GM12874 (cell line): ENCODE measurements around the gene PEAK1.

Experiments
- CTCF ChIP-seq: IDR thresholded peaks from 2 replicates; pipeline ENCODE4 v1.5.1; 2011; ENCODE audit warnings: low read depth, mild to moderate bottlenecking, control low read depth, low read length, moderate library complexity; ENCODE audit not compliant: insufficient read depth

Gene PEAK1

GRCh38 chr15:77311020-77311419, 108.9 kb downstream of the PEAK1 start:
- TF ChIP-seq CTCF: no peak

- TF ChIP-seq CTCF: no peak
Observed at GRCh38 chr15:77309392-77309791, 110.5 kb downstream of the PEAK1 start.

- no peak for TF ChIP-seq CTCF
Observed at GRCh38 chr15:77305953-77306352, 114.0 kb downstream of the PEAK1 start.

- no peak for TF ChIP-seq CTCF
Observed at GRCh38 chr15:77296773-77297337, 123.0 kb downstream of the PEAK1 start.

- no peak for TF ChIP-seq CTCF
Observed at GRCh38 chr15:77295446-77295845, 124.5 kb downstream of the PEAK1 start.

GRCh38 chr15:77292969-77293558, 126.8 kb downstream of the PEAK1 start:
- TF ChIP-seq CTCF: no peak

GRCh38 chr15:77291107-77291506, 128.8 kb downstream of the PEAK1 start:
- no peak for TF ChIP-seq CTCF

- no peak for TF ChIP-seq CTCF
Observed at GRCh38 chr15:77287385-77287784, 132.5 kb downstream of the PEAK1 start.
